Measurements from ENCODE around the gene TNS3. TPM values are rescaled to one million over a fixed set of nuclear protein-coding genes. Genes with fewer than 3 reads are reported as not detected.

Gene TNS3
- total and polyA plus RNA-seq, 2 of the 13 experiments (the other 11 are each of a cell fraction or from before 2014, with no cell fraction given), result 52.9 to 55.7 TPM

DNA sequence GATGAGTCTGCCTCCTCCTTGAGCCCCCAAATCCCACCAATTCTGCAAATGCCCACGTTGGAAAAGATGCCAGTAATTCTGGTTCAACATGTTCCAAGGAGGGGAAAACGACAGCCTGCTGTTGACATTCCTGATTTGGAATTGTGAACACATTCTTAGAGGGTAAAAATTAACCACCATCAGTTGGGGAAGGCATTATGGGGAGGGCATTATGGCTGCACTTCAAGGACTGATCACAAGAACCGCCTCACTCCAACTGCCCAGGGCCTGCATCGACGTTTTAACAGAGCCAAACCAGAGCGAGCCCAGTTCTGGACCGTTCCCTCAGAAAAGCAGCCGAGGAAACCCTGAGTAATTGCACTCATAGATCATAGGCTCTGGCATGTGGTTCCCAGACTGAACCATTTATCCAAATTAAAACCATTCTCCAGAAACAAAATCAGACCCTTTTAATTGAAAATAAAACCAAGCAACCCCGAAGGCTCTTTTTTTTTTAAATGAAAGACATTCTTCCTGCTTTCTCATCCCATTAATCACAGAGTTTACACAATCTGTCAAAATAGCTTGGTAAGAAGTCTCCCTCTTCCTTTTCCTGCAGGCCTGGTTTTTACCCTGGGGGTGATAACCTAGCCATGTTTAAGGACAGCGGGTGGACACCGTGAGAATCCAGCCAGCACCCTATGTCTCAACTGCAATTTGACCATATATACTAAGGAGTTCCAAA lies 8.0 kb downstream of the TNS3 start (continued):
- TF ChIP-seq, protein P1, sequence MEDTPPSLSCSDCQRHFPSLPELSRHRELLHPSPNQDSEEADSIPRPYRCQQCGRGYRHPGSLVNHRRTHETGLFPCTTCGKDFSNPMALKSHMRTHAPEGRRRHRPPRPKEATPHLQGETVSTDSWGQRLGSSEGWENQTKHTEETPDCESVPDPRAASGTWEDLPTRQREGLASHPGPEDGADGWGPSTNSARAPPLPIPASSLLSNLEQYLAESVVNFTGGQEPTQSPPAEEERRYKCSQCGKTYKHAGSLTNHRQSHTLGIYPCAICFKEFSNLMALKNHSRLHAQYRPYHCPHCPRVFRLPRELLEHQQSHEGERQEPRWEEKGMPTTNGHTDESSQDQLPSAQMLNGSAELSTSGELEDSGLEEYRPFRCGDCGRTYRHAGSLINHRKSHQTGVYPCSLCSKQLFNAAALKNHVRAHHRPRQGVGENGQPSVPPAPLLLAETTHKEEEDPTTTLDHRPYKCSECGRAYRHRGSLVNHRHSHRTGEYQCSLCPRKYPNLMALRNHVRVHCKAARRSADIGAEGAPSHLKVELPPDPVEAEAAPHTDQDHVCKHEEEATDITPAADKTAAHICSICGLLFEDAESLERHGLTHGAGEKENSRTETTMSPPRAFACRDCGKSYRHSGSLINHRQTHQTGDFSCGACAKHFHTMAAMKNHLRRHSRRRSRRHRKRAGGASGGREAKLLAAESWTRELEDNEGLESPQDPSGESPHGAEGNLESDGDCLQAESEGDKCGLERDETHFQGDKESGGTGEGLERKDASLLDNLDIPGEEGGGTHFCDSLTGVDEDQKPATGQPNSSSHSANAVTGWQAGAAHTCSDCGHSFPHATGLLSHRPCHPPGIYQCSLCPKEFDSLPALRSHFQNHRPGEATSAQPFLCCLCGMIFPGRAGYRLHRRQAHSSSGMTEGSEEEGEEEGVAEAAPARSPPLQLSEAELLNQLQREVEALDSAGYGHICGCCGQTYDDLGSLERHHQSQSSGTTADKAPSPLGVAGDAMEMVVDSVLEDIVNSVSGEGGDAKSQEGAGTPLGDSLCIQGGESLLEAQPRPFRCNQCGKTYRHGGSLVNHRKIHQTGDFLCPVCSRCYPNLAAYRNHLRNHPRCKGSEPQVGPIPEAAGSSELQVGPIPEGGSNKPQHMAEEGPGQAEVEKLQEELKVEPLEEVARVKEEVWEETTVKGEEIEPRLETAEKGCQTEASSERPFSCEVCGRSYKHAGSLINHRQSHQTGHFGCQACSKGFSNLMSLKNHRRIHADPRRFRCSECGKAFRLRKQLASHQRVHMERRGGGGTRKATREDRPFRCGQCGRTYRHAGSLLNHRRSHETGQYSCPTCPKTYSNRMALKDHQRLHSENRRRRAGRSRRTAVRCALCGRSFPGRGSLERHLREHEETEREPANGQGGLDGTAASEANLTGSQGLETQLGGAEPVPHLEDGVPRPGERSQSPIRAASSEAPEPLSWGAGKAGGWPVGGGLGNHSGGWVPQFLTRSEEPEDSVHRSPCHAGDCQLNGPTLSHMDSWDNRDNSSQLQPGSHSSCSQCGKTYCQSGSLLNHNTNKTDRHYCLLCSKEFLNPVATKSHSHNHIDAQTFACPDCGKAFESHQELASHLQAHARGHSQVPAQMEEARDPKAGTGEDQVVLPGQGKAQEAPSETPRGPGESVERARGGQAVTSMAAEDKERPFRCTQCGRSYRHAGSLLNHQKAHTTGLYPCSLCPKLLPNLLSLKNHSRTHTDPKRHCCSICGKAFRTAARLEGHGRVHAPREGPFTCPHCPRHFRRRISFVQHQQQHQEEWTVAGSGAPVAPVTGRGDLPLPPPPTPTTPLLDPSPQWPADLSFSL (CRISPR knock-in tag; IDR thresholded peaks at IDR 0.05), result no peak
- TF ChIP-seq ZC3H13 (CRISPR knock-in tag; IDR thresholded peaks at IDR 0.05), result no peak
- TF ChIP-seq, protein P2, sequence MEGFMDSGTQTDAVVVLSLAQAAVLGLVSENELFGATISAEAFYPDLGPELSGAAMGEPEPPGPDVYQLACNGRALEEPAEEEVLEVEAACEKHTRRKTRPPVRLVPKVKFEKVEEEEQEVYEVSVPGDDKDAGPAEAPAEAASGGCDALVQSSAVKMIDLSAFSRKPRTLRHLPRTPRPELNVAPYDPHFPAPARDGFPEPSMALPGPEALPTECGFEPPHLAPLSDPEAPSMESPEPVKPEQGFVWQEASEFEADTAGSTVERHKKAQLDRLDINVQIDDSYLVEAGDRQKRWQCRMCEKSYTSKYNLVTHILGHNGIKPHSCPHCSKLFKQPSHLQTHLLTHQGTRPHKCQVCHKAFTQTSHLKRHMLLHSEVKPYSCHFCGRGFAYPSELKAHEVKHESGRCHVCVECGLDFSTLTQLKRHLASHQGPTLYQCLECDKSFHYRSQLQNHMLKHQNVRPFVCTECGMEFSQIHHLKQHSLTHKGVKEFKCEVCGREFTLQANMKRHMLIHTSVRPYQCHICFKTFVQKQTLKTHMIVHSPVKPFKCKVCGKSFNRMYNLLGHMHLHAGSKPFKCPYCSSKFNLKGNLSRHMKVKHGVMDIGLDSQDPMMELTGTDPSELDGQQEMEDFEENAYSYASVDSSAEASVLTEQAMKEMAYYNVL (CRISPR knock-in tag; IDR thresholded peaks at IDR 0.05; ENCODE audit: borderline replicate concordance), result peak; percentile 53; the same call in 1 of the 2 replicates
- no peak for TF ChIP-seq CCAR2 (optimal IDR thresholded peaks at IDR 0.05; ENCODE audit: low read depth, low read length)
- TF ChIP-seq MIER3 (CRISPR knock-in tag; IDR thresholded peaks at IDR 0.05; ENCODE audit: borderline replicate concordance), result 0 out of 2 replicates have a peak, but pooled peaks have one; percentile 24
- TF ChIP-seq TCF7 (IDR thresholded peaks at IDR 0.05; ENCODE audit: low read depth), result peak; percentile 73
- TF ChIP-seq, protein P3, sequence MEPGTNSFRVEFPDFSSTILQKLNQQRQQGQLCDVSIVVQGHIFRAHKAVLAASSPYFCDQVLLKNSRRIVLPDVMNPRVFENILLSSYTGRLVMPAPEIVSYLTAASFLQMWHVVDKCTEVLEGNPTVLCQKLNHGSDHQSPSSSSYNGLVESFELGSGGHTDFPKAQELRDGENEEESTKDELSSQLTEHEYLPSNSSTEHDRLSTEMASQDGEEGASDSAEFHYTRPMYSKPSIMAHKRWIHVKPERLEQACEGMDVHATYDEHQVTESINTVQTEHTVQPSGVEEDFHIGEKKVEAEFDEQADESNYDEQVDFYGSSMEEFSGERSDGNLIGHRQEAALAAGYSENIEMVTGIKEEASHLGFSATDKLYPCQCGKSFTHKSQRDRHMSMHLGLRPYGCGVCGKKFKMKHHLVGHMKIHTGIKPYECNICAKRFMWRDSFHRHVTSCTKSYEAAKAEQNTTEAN (CRISPR knock-in tag; conservative IDR thresholded peaks at IDR 0.05), result no peak
- TF ChIP-seq ZNF674 (CRISPR knock-in tag; IDR thresholded peaks at IDR 0.05; ENCODE audit: low read depth), result no peak
- TF ChIP-seq, protein P4, sequence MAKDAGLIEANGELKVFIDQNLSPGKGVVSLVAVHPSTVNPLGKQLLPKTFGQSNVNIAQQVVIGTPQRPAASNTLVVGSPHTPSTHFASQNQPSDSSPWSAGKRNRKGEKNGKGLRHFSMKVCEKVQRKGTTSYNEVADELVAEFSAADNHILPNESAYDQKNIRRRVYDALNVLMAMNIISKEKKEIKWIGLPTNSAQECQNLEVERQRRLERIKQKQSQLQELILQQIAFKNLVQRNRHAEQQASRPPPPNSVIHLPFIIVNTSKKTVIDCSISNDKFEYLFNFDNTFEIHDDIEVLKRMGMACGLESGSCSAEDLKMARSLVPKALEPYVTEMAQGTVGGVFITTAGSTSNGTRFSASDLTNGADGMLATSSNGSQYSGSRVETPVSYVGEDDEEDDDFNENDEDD (CRISPR knock-in tag; IDR thresholded peaks at IDR 0.05; ENCODE audit: borderline replicate concordance), result peak; percentile 47; the same call in 1 of the 2 replicates
- no peak for TF ChIP-seq IRX3 (CRISPR knock-in tag; IDR thresholded peaks at IDR 0.05; ENCODE audit: borderline replicate concordance, low read depth)
- no peak for TF ChIP-seq TCF7L2 (IDR thresholded peaks at IDR 0.05; ENCODE audit: low read depth, low read length)
- no peak for TF ChIP-seq TGIF2 (CRISPR knock-in tag; IDR thresholded peaks at IDR 0.05)
- TF ChIP-seq XRCC5 (optimal IDR thresholded peaks at IDR 0.05; ENCODE audit: low read length), result no peak
- TF ChIP-seq CC2D1A (CRISPR knock-in tag; IDR thresholded peaks at IDR 0.05), result no peak

All from HepG2 (cell line).